Rectal smooth muscle tissue (tissue), 1 donor: ENCODE results near the gene SH2D2A.

Source experiments
- H3K27ac ChIP-seq: one replicate; pipeline ENCODE4 v1.7.0; 2013; ENCODE audit warnings: low read depth, low read length, inconsistent platforms
- H3K27me3 ChIP-seq: one replicate; pipeline ENCODE4 v1.7.0; 2013; ENCODE audit warnings: low read length; ENCODE audit not compliant: control insufficient read depth, insufficient read depth
- H3K36me3 ChIP-seq: one replicate; pipeline ENCODE4 v1.7.0; 2013; ENCODE audit warnings: low read length; ENCODE audit not compliant: control insufficient read depth, insufficient read depth
- H3K4me1 ChIP-seq: one replicate; pipeline ENCODE4 v1.7.0; 2013; ENCODE audit warnings: low read length; ENCODE audit not compliant: control insufficient read depth, insufficient read depth
- H3K4me3 ChIP-seq: one replicate; pipeline ENCODE4 v1.7.0; 2013; ENCODE audit warnings: low read length
- H3K9ac ChIP-seq: one replicate; pipeline ENCODE4 v1.7.0; 2013; ENCODE audit warnings: low read length

Gene SH2D2A

GRCh38 chr1:156845055-156845952 is 28.7 kb upstream of the SH2D2A start:
- peaks cover 14% of the 10 kb centered on the region for H3K27me3 ChIP-seq
- no peak overlapping the region for H3K9ac ChIP-seq
- H3K4me3 ChIP-seq, result no peak overlapping the region

GRCh38 chr1:156844638-156845037 is 28.0 kb upstream of the SH2D2A start:
- H3K4me3 ChIP-seq, result no peak overlapping the region
- H3K9ac ChIP-seq, result no peak overlapping the region
- H3K36me3 ChIP-seq, result no peaks in the 10 kb centered on the region
- no peaks in the 10 kb centered on the region for H3K4me1 ChIP-seq
- H3K27ac ChIP-seq, result no peak overlapping the region
- H3K27me3 ChIP-seq, result peaks cover 14% of the 10 kb centered on the region

More at GRCh38 chr1:156845055-156845952, 28.7 kb upstream of the SH2D2A start:
- no peaks in the 10 kb centered on the region for H3K4me1 ChIP-seq
- no peak overlapping the region for H3K27ac ChIP-seq
- no peaks in the 10 kb centered on the region for H3K36me3 ChIP-seq

GRCh38 chr1:156844102-156844501 is 27.5 kb upstream of the SH2D2A start:
- no peak overlapping the region for H3K27ac ChIP-seq
- H3K9ac ChIP-seq, result no peak overlapping the region
- H3K4me1 ChIP-seq, result no peaks in the 10 kb centered on the region
- no peak overlapping the region for H3K4me3 ChIP-seq
- peaks cover 17% of the 10 kb centered on the region for H3K27me3 ChIP-seq
- H3K36me3 ChIP-seq, result no peaks in the 10 kb centered on the region

- Histone ChIP-seq H3K36me3 (no peaks in the 10 kb centered on the region), H3K27me3 (peaks cover 17% of the 10 kb centered on the region), H3K27ac (no peak overlapping the region), H3K9ac (no peak overlapping the region), H3K4me1 (no peaks in the 10 kb centered on the region), H3K4me3 (no peak overlapping the region)
Measured at GRCh38 chr1:156842618-156843300, 26.1 kb upstream of the SH2D2A start.

- Histone ChIP-seq H3K4me3 (no peak overlapping the region), H3K36me3 (no peaks in the 10 kb centered on the region), H3K4me1 (no peaks in the 10 kb centered on the region), H3K27me3 (peaks cover 17% of the 10 kb centered on the region), H3K27ac (no peak overlapping the region), H3K9ac (no peak overlapping the region)
Measured at GRCh38 chr1:156841295-156841855, 24.7 kb upstream of the SH2D2A start.

- Histone ChIP-seq H3K4me3 (no peak overlapping the region), H3K9ac (no peak overlapping the region), H3K27me3 (peaks cover 15% of the 10 kb centered on the region), H3K36me3 (no peaks in the 10 kb centered on the region), H3K27ac (no peak overlapping the region), H3K4me1 (no peaks in the 10 kb centered on the region)
Measured at GRCh38 chr1:156840898-156841279, 24.2 kb upstream of the SH2D2A start.

GRCh38 chr1:156840186-156840897 is 23.7 kb upstream of the SH2D2A start:
- no peak overlapping the region for H3K9ac ChIP-seq
- H3K4me1 ChIP-seq, result no peaks in the 10 kb centered on the region
- no peak overlapping the region for H3K4me3 ChIP-seq
- peaks cover 12% of the 10 kb centered on the region for H3K27me3 ChIP-seq
- no peak overlapping the region for H3K27ac ChIP-seq
- no peaks in the 10 kb centered on the region for H3K36me3 ChIP-seq

- Histone ChIP-seq H3K4me3 (no peak overlapping the region), H3K27me3 (peaks cover 11% of the 10 kb centered on the region), H3K9ac (no peak overlapping the region), H3K27ac (no peak overlapping the region), H3K4me1 (no peaks in the 10 kb centered on the region), H3K36me3 (no peaks in the 10 kb centered on the region)
Measured at GRCh38 chr1:156839426-156840109, 22.9 kb upstream of the SH2D2A start.

- no peaks in the 10 kb centered on the region for H3K36me3 ChIP-seq
- H3K27me3 ChIP-seq, result peaks cover 8% of the 10 kb centered on the region
- H3K4me3 ChIP-seq, result no peak overlapping the region
Measured at GRCh38 chr1:156838972-156839371, 22.3 kb upstream of the SH2D2A start.

GRCh38 chr1:156836892-156837291 is 20.2 kb upstream of the SH2D2A start:
- Histone ChIP-seq H3K36me3 (no peaks in the 10 kb centered on the region), H3K9ac (no peak overlapping the region), H3K4me1 (no peaks in the 10 kb centered on the region), H3K27ac (no peak overlapping the region), H3K27me3 (peaks cover 3% of the 10 kb centered on the region), H3K4me3 (no peak overlapping the region)

More at GRCh38 chr1:156838972-156839371, 22.3 kb upstream of the SH2D2A start:
- Histone ChIP-seq H3K9ac (no peak overlapping the region), H3K4me1 (no peaks in the 10 kb centered on the region), H3K27ac (no peak overlapping the region)

- H3K36me3 ChIP-seq, result no peaks in the 10 kb centered on the region
- no peak overlapping the region for H3K4me3 ChIP-seq
- no peaks in the 10 kb centered on the region for H3K4me1 ChIP-seq
- H3K27me3 ChIP-seq, result peaks cover 5% of the 10 kb centered on the region
- no peak overlapping the region for H3K27ac ChIP-seq
- H3K9ac ChIP-seq, result no peak overlapping the region
Measured at GRCh38 chr1:156836041-156836654, 19.5 kb upstream of the SH2D2A start.
